Measurements from ENCODE around the gene MAP3K19. TPM values are rescaled to one million over a fixed set of nuclear protein-coding genes. Genes with fewer than 3 reads are reported as not detected.

The MAP3K19 gene
- total RNA-seq, 2 donors from 2014 or later, result not detected

Other genes with a start within 250 kb of the MAP3K19 start
- gene ACMSD, start 208.8 kb downstream of the MAP3K19 start, total RNA-seq, result not detected
- 10 to 100 TPM; 32.1 to 34.0 TPM for gene CCNT2, start 128.6 kb downstream of the MAP3K19 start, total RNA-seq
- gene RAB3GAP1, start 4.8 kb upstream of the MAP3K19 start, total RNA-seq, result 10 to 100 TPM; 52.3 to 62.2 TPM

Data from posterior vena cava (tissue), 2 donors.